NCI-H187 treated with DMSO at 0.1 percent for 48 hours (cell line): Measurements from ENCODE around the gene C1QTNF5.
"Not testable (repeated sequence)": the region's sequence is repeated elsewhere in the genome, so short reads cannot be mapped to it uniquely, and the experiment has no call there.

Experiments used
- DNase-seq: peaks from one replicate; lab custom pipeline; 2025; lab: John Stamatoyannopoulos, UW

Gene C1QTNF5

DNA sequence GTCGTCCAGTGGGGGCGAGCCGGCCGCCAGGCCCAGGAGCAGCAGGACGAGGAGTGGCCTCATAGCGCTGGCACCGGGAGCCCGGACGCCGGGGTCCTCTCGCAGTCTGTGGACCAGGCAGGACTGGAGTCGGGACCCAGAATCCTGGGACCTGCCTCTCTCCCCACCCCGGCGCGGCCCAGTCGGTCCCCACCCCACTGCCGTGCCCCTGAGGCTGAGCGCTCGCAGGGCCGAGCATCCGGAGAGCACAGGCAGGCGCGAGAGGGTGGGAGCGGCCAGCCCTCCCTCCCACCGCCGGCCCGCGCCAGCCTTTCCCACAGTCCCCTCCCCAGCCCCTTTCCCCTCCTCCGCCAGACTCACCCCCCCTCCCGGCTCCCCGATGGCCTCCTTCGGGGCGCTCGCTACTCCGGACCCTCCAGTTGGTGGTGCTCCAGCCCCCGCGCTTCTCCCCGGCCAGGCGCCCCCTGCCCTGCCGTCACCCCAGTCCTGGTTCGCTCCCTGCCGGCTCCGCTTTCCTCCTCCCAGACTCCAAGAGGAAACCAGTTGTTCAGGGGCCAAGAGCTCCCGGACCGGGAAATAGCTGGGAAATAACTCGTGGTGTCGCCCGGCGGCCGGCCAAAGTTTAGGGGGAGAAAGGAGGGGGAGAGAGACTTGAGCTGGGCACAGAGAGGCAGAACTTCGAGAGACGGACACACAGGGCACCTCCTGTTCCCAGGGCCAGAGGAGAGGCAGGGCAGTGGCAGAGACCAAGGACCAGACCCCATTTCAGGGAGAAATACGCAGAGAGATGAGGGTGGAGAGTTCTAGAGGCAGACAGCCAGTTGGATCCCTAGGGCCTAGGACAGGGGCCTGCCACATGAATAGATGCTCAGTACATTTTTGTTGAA is at the start of gene C1QTNF5:
C1QTNF5 (minus strand) TSS at position 549 of the 887 bp plus-strand sequence; CDS start at position 63, 486 bp downstream.
- no peak for DNase-seq

- DNase-seq, result no peak
Observed at GRCh38 chr11:119389611-119390254, 49.0 kb upstream of the C1QTNF5 start.

GRCh38 chr11:119388103-119388502 is 47.4 kb upstream of the C1QTNF5 start:
- no peak for DNase-seq

- no peak for DNase-seq
Observed at GRCh38 chr11:119384332-119384731, 43.6 kb upstream of the C1QTNF5 start.

DNA sequence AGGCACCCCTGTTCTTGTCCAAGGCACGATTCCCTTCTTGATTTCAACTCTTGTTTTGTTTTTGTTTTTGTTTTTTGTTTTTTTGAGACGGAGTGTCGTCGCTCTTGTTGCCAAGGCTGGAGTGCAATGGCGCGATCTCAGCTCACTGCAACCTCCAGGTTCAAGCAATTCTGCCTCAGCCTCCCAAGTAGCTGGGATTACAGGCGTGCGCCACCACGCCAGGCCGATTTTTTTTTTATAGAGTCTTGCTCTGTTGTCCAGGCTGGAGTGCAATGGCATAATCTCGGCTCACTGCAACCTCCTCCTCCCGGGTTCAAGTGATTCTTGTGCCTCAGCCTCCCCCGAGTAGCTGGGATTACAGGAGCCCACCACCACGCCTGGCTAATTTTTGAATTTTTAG is 41.8 kb upstream of the C1QTNF5 start:
- DNase-seq, result not testable (repeated sequence)

GRCh38 chr11:119382101-119382500 is 41.4 kb upstream of the C1QTNF5 start:
- no peak for DNase-seq

GRCh38 chr11:119381181-119381988 is 40.7 kb upstream of the C1QTNF5 start, which contains the start of gene USP2:
Gene USP2, minus strand, starts transcription at chr11:119381690. Its CDS starts 8,210 bp downstream, at chr11:119373480.
- DNase-seq, result peak; percentile 42

DNA sequence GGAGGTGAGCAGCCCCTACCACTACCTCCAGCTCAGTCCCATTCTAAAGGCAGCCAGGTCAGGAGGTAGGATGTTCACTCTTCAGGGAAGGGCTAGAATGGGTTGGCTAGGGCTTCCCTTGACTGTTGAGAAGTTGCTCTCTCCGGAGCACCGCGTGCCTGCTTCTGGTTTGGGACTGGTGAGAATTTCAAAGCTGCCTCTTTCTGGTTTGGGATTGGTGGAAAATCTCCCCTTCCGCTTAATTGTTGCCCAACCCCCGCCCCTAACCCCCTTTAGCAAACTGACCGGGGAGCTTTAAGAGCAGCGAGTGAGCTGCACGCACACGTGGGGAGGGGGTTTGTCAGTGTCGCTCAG is 40.1 kb upstream of the C1QTNF5 start:
- no peak for DNase-seq

DNA sequence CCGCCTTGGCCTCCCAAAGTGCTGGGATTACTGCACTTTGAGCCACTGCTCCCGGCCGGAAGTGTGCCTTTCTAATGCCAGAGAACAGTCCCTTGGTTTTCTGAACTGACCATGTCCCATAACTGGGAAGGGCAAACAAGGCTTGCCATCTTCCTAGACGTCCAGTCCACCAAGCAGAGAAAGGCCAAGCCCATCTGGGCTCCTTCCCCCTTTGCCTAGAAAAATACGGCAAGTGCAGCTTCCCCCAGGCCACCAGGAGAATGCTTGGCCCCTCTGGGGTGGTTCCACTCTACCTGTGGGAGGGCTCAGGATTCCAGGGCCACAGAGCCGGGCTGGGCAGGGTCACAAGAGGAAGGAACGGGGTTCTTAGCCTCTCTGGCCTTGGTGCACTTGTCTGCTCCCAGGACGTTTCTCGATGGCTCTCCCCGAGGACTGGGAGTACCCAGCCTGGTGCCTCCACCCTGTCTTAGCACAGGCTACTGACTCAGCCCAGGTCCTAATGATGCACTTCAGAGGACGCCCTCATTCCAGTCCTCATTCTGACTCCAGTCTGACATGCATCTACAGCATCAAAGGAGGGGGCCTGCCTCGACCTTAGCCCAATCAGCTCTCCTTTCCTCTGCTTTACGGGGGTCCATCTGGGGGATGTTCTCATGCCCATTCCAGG is 39.6 kb upstream of the C1QTNF5 start:
- DNase-seq, result no peak

- DNase-seq, result no peak
Observed at GRCh38 chr11:119378851-119379465, 38.3 kb upstream of the C1QTNF5 start.

GRCh38 chr11:119377961-119378667 is 37.4 kb upstream of the C1QTNF5 start:
- DNase-seq, result no peak

DNA sequence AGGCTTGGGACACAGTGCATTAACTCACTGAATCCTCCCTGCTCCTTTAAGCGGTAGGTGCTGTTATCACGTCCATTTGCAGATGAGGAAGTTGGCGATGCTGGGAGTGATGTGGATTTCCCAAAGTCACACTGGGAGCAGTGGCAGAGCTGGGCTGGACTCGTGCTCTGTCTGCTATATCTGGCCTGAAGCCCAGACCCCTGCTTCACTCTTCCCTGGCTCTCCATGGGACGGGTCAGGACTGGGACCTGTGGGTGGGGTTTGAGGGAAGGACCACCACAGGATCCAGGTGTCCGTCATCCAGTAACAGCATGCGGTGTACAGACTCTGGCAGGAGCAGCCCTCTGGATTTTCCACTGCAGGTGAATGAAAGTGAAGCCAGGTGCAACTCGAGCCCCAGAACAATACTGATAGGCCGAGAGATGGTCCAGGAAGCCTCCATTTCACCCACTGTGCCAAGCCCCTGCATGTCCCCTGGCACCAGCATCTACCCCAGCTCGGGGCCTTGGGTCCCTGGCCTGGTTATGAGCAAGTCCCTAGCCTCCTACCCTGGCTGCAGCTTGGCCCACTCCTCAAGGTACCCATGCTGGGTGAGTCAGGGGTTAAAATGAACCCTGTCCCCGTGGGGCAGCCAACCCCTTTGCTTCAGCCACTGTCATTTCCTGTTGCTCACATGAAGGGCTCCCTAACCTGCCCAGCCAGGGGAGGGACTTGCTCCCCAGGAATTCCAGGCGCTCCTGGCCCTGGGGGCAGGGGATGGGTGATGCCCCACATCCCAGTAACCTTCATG is 36.6 kb upstream of the C1QTNF5 start:
- no peak for DNase-seq

- DNase-seq, result no peak
Observed at GRCh38 chr11:119376197-119376847, 35.6 kb upstream of the C1QTNF5 start.

DNA sequence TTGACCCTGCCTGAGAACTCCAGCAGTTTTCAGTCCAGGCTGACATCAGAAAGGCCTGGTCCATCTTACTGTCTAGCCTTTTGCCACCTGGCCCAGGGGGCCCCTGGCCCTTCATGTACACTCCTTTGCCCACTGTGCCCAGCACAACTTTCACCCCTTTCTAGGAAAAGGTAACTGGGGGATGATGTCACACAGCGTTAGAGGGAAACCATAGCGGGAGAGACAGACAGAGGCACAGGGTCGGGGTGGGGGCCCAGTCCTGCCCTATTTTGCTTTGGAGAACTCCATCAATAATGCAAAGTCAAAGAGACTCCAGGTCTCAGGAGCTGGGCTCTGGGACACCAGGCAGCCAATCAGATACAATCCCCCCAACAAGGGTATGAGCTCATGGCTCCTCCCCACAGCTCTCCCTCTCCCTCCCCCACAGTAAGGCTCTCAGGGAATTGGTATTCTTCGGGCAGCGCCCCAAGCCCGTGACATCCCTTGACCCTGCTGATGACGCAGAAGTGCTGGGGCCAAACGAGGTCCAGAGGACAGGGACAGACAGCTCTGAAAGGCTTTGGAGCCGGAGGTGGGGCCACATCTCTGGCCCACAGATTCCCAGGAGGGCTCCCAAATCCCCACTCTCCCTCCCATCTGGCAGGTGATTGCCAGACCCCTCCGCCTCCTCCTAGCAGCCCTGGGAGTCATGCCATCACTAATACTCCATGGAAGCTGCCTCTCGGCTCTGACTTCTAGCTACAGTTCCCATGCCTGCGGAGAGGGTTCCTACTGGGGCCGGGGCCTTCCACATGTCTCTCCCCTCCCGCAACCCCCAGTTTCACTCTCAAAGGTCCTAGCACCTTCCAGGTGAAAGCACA is 34.9 kb upstream of the C1QTNF5 start:
- no peak for DNase-seq

DNA sequence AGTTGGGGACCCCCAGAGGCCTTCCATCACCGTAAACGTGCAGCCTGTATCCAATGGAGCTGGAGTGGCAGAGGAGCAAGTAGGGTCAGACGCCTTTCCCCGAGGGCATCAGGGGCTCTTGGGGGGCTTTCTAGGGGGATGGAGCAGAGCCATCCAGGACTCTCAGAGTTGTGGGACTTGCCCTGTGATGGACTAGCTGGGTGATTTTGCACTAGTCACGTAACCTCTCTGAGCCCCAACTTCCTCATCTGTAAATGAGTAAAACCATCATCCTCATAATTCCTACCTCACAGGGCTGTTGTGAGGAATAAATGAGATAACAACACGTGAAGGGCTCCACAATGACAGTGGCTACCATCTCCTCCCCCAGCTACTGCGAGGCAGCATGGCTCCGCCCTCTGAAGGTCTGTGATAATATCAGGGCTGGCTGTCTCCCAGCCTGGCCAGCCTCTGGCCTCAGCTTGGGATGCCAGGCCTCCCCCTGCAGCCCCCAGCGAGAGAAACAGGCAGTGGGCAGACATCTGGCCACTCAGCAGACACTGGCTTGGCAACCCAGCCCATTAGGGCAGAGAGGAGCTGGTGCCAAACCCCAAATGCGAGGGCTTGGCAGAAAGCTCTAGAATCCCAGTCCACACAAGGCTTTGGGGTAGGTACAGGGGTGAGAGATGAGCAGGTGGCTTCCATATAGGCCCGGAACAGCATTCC is 34.1 kb upstream of the C1QTNF5 start:
- DNase-seq, result no peak

GRCh38 chr11:119373921-119374631 is 33.4 kb upstream of the C1QTNF5 start:
- peak; percentile 39 for DNase-seq
